Ovary (tissue), 3 donors: ENCODE measurements around the gene TTK.

ENCODE experiments used
- CTCF ChIP-seq, 3 donors: fragments of 450-650 bp in 2 of 3; fragments of 200-600 bp in 1 of 3; IDR thresholded peaks; one replicate each; pipeline versions ENCODE4 v1.5.1 to v1.8.0; 2016 to 2022; ENCODE audit warnings: antibody characterized with exemption in 3 of 3, mild to moderate bottlenecking in 1 of 3
- EP300 ChIP-seq: sonication (generic); formaldehyde crosslinking; IDR thresholded peaks from one replicate; pipeline ENCODE4 v1.6.1; 2017; ENCODE audit warnings: antibody characterized with exemption
- POLR2A ChIP-seq: fragments of 450-650 bp; IDR thresholded peaks from one replicate; pipeline ENCODE4 v1.6.1; 2017; ENCODE audit warnings: antibody characterized with exemption, mild to moderate bottlenecking, moderate library complexity
- donor health status: DM: no; HTN: no; CAD: no.

DNA sequence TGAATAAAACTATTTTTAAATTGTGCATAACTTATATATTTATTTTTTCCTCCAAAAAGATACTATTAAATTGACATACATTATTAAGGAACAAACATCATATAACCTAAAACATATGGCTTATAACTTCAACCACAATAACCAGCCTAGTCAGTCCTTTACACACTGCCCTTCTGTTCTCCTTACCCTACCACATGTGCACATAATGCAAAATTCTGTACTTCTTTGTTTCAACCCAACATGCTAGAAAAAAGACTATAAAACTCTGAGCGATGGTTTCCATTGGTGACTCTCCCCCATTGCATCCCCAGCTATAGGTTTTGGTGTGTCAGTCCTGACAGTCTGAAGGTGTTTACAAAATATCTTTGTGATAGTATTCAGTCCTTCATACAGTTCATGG is 14.8 kb upstream of the TTK start:
- TF ChIP-seq CTCF (IDR thresholded peaks at IDR 0.05), result no peak
- TF ChIP-seq POLR2A, result no peak
- no peak for TF ChIP-seq EP300
